ENCODE results near the gene C4A. TPM values are rescaled to one million over a fixed set of nuclear protein-coding genes. Genes with fewer than 3 reads are reported as not detected.

The C4A gene
- polyA plus RNA-seq, 1 experiment, result 7.5 TPM

DNA sequence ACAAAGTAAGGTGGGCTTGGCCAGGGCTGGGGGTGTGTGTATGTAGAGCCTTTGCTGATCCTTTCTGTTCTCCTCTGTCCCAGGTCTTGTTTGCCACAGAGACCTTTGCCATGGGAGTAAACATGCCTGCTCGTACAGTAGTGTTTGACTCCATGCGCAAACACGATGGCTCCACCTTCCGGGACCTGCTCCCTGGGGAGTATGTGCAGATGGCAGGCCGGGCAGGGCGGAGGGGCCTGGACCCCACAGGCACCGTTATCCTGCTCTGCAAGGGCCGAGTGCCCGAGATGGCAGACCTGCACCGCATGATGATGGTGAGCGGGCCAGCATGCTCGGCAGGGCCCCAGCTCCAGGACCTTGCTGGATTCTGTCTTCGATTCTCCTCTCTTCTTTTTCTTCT is 16.2 kb upstream of the C4A start:
- no peaks in the 10 kb centered on the region for H3K27me3 ChIP-seq (ENCODE audit: control insufficient read depth, insufficient read depth, low read length)
- H3K4me3 ChIP-seq (ENCODE audit: low read depth, low read length), result no peak overlapping the region
- no peak for DNase-seq (ENCODE audit: low read depth, low spot score)
- H3K27ac ChIP-seq (ENCODE audit: low read depth, low read length), result no peak overlapping the region
- ChIA-PET CTCF (interaction anchor here (2.6 kb wide), 1 partner anchor 14 kb away, joined by 10 read pairs; no protein-coding TSS in a partner anchor), POLR2A (no interaction called here)
- H3K9me3 ChIP-seq (ENCODE audit: control insufficient read depth, insufficient read depth, low read length), result no peaks in the 10 kb centered on the region; the same call in 1 of the 2 replicates
- TF ChIP-seq CTCF (IDR thresholded peaks at IDR 0.05; ENCODE audit: low read depth, low read length), result no peak

- CTCF ChIA-PET, result interaction anchor here (2.6 kb wide), 1 partner anchor 14 kb away, joined by 10 read pairs; no protein-coding TSS in a partner anchor
- POLR2A ChIA-PET, result no interaction called here
- no peak for DNase-seq (ENCODE audit: low read depth, low spot score)
Observed at GRCh38 chr6:31966506-31966905, 15.4 kb upstream of the C4A start.

DNA sequence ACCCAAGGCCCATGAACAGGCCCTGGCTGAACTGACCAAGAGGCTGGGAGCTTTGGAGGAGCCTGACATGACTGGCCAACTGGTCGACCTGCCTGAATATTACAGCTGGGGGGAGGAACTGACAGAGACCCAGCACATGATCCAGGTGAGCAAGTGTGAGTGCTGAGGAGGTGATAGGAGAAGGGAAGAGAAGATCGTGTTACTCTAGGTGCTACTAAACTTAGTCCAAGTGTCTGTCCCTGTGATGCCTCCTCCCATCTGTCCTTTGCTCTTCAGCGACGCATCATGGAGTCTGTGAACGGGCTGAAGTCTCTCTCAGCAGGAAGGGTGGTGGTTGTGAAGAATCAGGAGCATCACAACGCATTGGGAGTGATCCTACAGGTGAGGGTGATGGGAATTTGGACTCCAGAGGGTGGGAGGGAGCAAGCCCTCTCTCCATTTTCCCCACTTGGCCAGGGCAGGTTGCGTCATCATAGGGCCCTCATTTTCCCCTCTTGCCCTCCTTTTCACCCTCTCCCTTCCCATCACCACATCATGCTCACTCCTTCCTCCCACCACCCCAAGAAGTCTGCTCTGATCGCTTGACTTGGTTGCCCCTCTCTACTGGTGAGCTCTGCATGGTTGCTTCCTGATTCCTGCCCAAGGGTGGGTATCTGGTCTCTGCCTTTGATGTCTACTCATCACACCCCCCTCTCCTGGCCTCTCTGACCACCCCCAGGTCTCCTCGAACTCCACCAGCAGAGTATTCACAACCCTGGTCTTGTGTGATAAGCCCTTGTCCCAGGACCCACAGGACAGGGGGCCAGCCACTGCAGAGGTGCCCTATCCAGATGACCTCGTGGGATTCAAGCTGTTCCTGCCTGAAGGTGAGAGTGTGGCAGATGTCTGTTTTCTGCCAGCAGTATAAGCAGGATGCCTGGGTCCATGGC is 14.6 kb upstream of the C4A start:
- no peak overlapping the region for H3K27ac ChIP-seq (ENCODE audit: low read depth, low read length)
- H3K9me3 ChIP-seq (ENCODE audit: control insufficient read depth, insufficient read depth, low read length), result no peaks in the 10 kb centered on the region; the same call in 1 of the 2 replicates
- POLR2A ChIA-PET, result interaction anchor here (0.6 kb wide), 1 partner anchor 177 kb away, joined by 5 read pairs; no protein-coding TSS in a partner anchor
- DNase-seq (ENCODE audit: low read depth, low spot score), result no peak
- H3K4me3 ChIP-seq (ENCODE audit: low read depth, low read length), result no peak overlapping the region
- no peaks in the 10 kb centered on the region for H3K27me3 ChIP-seq (ENCODE audit: control insufficient read depth, insufficient read depth, low read length)
- CTCF ChIA-PET, result interaction anchor here (2.6 kb wide), 1 partner anchor 15 kb away, joined by 10 read pairs; no protein-coding TSS in a partner anchor
- TF ChIP-seq CTCF (IDR thresholded peaks at IDR 0.05; ENCODE audit: low read depth, low read length), result no peak

More at GRCh38 chr6:31966506-31966905, 15.4 kb upstream of the C4A start:
- Histone ChIP-seq H3K4me3 (ENCODE audit: low read depth, low read length) (no peak overlapping the region), H3K9me3 (ENCODE audit: control insufficient read depth, insufficient read depth, low read length) (no peaks in the 10 kb centered on the region; the same call in 1 of the 2 replicates), H3K27me3 (ENCODE audit: control insufficient read depth, insufficient read depth, low read length) (no peaks in the 10 kb centered on the region), H3K27ac (ENCODE audit: low read depth, low read length) (no peak overlapping the region)
- TF ChIP-seq CTCF (IDR thresholded peaks at IDR 0.05; ENCODE audit: low read depth, low read length), result no peak

DNA sequence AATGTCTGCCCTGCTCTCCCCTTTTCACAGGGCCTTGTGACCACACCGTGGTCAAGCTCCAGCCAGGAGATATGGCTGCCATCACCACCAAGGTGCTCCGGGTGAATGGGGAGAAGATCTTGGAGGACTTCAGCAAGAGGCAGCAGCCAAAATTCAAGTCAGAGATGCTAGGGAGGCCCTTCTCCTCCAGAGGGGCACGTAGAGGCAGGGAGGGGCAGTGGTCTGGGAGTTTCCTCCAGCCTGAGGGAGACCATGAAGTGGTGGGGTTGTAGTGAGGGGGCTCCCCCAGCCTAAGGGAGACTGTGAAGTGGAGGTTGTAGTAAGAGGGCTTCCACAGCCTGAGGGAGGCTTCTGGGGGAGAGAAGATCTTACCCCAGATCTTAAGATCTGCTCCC is 13.9 kb upstream of the C4A start:
- TF ChIP-seq CTCF (IDR thresholded peaks at IDR 0.05; ENCODE audit: low read depth, low read length), result no peak
- Histone ChIP-seq H3K27me3 (ENCODE audit: control insufficient read depth, insufficient read depth, low read length) (no peaks in the 10 kb centered on the region), H3K27ac (ENCODE audit: low read depth, low read length) (no peak overlapping the region), H3K4me3 (ENCODE audit: low read depth, low read length) (no peak overlapping the region), H3K9me3 (ENCODE audit: control insufficient read depth, insufficient read depth, low read length) (no peaks in the 10 kb centered on the region; the same call in 1 of the 2 replicates)
- no peak for DNase-seq (ENCODE audit: low read depth, low spot score)
- ChIA-PET POLR2A (interaction anchor here (0.6 kb wide), 1 partner anchor 177 kb away, joined by 5 read pairs; no protein-coding TSS in a partner anchor), CTCF (no interaction called here)

- ChIA-PET POLR2A (interaction anchor here (0.6 to 1.5 kb wide), 2 partner anchors 9 to 178 kb away, joined by 5 read pairs; partner anchors contain the start of gene SKIC2), CTCF (no interaction called here)
- no peak overlapping the region for H3K4me3 ChIP-seq (ENCODE audit: low read depth, low read length)
- H3K9me3 ChIP-seq (ENCODE audit: control insufficient read depth, insufficient read depth, low read length), result no peaks in the 10 kb centered on the region; the same call in 1 of the 2 replicates
- H3K27ac ChIP-seq (ENCODE audit: low read depth, low read length), result no peak overlapping the region
- no peak for DNase-seq (ENCODE audit: low read depth, low spot score)
- no peak for TF ChIP-seq CTCF (IDR thresholded peaks at IDR 0.05; ENCODE audit: low read depth, low read length)
- H3K27me3 ChIP-seq (ENCODE audit: control insufficient read depth, insufficient read depth, low read length), result no peaks in the 10 kb centered on the region
Observed at GRCh38 chr6:31968326-31968725, 13.5 kb upstream of the C4A start.

All from AG04450 (cell line).